HG03095 (cell line): ENCODE results near the gene NHS.

Experiments
- ATAC-seq: cut with Tn5 transposase; IDR thresholded peaks from one replicate; pipeline ENCODE4 v1.9.1; 2021; ENCODE audit warnings: moderate library complexity; ENCODE audit not compliant: unreplicated experiment

Gene NHS

DNA sequence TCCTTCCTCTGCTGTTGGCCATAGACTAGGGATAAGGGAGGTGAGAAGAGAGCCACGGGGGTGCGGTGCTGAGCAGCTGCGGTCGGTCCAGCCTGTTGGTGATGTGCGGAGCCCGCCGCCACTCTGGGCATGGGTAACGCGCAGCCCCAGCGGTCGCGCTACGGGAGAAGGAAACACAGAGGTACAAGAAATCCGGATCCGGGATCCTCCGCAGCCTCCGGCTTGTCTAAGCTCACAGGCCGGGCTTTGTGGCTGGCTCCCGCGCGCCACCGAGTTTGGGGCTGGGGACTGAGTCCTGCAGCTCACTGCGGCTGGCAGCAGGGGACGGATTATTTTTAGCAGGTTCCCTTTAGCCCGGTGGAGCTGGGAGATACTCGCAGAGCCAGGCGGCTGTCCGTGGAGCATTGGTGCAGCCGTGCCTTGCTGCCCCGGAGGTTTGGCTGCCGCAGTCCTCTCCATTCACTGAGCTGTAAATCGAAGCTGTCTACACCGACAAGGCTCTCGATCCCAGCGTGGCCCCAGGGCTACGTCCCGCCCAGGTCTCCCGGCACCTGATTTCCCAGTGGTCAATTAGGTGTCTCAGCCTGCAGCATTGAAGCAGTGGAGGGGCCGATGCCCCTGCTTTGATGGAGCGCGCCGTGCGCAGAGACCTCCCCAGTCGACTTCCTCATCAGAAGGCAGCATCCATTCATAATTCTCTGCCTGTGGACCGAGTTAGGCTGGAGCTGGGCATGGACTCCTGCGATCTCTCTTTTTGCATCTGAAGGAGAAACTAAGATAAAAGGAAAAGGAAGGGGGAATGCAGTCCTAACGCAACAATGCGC lies 280.4 kb downstream of the NHS start:
- no peak for ATAC-seq

GRCh38 chrX:17656035-17656418 lies 281.0 kb downstream of the NHS start:
- ATAC-seq, result no peak

DNA sequence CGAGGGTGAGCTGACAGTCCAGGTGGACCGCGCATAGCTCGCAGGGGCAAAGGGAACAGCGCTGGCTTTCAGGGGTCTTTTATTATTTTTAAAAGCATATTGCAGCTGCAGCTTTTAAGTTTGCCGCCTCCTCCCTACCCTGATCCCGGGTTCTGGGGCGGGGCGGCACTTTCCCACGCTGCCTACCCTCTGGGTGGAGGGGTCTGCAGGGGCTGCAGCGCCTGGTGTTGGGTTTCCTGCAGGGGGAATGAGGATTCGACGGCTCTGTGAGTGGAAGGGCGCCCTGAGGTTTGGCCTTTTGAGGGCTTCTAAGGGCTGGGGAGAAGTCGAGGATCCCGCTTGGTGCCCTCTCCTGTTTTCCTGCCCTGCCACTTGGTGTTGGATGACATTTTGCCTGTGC lies 281.6 kb downstream of the NHS start:
- no peak for ATAC-seq

GRCh38 chrX:17662391-17662790 lies 287.4 kb downstream of the NHS start:
- ATAC-seq, result no peak

DNA sequence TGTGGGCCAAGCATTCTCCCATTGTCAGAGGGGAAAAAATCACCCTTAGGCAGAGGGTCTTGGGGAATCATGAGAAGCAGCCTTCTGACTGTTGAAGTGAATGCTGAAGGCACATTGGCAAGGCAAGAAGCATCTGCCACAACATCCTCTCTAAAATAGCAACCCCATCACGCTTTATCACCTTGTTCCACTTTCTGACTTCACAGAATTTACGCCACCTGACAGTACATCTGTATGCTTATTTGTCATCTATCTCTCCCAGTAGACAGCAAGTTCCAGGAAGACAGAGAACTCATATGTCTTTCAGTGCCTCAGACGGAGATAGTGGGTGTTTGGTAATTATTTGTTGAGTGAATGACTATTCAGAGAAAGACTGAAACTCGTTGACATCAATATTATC lies 293.9 kb downstream of the NHS start:
- ATAC-seq, result no peak

DNA sequence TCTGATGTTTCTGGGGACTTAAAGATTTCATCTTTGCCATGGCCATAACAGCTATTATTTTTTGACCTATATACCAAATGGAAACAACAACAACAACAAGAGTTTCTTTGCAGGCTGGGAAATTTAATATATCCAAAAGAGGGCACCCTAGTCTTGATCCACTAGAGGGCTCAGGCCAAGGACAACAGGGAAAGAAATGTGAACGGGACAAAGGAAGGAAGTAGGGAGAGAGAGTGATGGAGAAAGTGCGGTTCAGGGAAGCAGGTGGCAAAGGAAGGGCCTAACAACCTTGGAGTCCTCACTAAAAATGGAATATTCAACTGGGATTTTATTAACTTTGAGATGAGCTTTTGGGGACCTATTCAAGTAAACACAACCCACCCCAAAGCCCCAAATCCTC lies 294.5 kb downstream of the NHS start:
- no peak for ATAC-seq

DNA sequence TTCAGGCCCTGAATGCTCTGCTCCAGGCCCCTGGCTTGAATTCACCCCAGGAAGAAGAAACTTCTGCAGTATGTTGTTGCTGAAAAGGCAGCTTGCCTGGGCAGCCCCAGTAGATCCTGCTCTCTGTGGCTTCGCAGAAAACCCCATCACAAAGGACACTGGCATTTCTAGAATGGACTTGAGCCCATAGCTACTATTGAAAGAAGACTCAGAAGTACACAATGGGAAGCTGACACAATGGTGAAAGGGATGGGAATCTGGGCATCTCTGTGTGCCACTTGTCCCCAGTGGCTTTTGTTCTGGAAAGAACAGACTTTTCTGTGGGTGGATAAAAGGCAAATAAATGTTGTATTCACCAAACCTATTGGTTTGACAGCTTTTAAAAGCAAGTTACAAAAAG lies 294.9 kb downstream of the NHS start:
- no peak for ATAC-seq

GRCh38 chrX:17670874-17671273 lies 295.9 kb downstream of the NHS start:
- no peak for ATAC-seq

DNA sequence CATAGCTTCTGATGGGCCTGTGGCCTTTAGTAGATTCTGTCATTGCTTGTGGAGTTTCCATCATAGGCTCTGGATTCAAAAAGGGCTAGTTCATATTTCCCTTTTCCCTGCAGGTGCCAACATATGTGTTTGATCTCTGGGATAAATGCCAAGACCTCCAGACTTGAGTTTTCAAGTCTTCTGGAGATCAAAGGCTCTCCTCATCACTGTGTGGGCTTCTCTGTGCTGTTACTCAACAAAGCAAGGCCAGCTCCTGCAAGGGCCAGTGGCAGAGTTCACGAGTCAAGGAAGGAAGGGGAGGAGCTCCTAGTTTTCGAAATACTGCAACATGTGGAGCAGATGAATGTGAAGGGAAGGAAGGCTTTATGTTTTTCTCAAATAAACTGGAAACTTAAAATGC lies 299.6 kb downstream of the NHS start:
- no peak for ATAC-seq

GRCh38 chrX:17679261-17679660 lies 304.3 kb downstream of the NHS start:
- ATAC-seq, result no peak

DNA sequence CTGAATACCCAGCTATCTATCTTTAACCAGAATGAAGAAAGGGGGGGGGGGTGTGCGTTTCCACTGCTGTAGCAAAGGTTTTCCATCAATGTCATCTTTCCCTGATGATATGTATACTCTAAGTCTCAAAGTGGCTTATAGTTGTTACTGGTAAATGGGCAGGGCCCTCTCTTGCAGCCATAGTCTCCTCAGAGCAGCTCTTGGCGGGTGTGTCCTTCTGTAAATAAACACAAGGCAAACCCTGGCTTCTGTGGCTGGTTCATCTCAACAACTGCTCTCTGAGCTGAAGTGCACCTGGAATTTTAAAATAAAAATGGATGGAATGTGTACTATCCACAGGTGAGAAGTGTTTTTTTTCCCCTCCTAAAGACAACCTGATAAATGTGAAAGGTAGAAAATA lies 304.8 kb downstream of the NHS start:
- ATAC-seq, result no peak

DNA sequence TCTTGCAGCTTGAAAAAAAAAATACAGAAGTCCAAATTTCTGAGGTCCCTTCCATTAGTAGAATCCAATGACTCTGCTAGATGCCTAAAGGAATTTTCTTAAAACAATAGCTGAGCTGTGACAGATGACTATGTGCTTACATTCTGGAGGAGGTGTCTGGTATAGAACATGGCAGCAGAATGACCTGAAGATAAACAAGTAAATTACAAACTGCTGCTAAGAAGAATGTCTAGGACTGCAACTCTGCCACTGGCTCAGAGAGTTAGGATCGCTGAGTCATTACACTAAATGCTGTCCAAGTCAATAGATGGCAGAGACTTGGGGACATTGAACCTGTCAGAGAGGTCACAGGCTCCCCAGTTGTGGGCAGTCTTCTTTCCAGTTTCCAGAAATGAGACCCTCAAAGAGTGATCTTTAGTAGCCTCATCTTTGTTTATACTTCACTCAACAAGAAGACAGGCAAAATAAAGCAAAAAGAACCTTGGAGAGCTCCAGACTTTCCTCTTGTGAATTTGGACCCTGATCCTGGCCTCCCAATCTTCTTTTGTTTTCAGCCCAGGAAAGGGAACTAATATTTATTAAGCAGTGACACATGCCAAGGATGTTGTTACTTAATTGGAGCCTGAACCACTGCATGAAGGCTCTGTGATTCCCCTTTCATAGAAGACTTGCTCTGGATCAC lies 305.9 kb downstream of the NHS start:
- no peak for ATAC-seq

DNA sequence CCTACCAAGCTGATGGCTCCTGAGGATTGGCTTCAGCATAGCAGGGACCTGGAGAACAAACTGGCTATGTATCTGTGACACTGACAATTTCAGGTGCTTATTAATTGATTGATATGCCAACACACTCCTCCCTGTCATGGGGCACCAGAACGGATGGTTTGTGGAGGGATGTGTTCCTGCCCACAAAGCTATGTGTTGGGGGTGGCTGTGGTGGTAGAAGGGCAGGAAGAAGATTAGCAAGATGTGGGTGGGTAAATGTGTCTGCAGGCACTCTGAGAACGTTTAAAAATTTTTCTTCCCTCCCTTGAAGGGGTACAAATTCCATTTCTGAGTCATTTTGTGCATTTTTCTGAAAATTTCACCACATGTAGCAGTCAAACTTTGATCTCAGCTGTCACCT lies 307.3 kb downstream of the NHS start:
- ATAC-seq, result no peak

DNA sequence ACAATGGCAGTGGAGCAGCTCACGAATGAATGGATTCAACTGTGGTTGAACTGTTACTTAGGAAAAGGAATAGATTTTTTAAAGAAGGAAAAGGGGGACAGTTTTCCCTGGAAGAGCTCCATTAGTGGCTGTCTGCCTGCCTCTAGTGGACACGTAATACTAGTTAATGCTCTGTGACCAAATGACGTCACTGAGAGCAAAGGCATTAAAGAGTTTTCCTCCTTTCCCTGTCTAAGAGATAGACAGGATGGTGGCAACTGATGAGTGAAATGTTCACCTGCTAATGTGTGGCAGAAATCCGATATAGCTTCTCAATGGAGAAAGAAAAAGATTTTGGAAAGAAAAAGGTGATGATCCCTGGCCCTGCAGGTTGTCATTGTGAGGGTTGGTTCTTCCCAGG lies 310.0 kb downstream of the NHS start:
- ATAC-seq, result no peak

- no peak for ATAC-seq
Observed at GRCh38 chrX:17687648-17688047, 312.6 kb downstream of the NHS start.

DNA sequence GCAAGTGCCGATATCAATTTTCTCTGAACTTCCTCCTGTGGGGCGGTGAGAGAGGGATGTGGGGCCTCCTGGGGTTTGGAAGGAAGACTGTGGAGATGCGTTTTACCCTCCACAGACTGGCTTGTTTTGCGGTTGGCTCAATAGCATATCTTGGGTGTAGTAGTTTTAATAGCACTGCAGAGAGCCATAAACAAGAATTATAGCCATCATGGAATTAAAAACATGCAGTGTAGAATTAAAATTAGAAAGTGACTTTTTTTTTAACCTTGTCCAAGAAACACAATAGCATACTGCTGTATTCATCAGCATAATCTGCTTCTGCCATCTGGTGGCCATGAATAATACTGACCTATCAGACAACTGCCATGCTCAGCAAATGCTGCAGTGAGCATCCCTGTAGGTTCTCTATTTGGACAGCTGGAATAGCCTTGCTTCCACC lies 315.0 kb downstream of the NHS start:
- peak; percentile 65 for ATAC-seq

- no peak for ATAC-seq
Observed at GRCh38 chrX:17692709-17693346, 317.8 kb downstream of the NHS start.

DNA sequence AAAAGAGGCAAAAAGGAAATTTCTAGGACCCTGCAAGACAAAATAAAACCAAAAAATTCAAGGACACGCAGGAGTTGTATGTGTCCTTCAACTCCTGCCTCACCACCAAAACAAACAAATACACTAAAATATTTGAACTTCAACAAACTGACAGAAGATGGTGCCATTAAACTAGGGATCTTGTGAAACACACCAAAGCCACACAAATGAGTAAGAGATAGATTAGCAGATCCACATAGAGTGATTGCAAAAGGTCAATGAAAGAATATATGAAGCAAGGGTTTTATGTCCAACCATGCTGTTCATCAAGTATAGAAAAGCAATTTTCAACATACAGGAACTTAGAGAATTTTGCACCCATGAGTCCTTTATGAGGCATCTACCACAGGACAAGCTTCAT lies 322.2 kb downstream of the NHS start:
- ATAC-seq, result no peak

- no peak for ATAC-seq
Observed at GRCh38 chrX:17700976-17701375, 326.0 kb downstream of the NHS start.

GRCh38 chrX:17703201-17703600 lies 328.2 kb downstream of the NHS start:
- no peak for ATAC-seq

GRCh38 chrX:17705211-17705610 lies 330.2 kb downstream of the NHS start:
- no peak for ATAC-seq

DNA sequence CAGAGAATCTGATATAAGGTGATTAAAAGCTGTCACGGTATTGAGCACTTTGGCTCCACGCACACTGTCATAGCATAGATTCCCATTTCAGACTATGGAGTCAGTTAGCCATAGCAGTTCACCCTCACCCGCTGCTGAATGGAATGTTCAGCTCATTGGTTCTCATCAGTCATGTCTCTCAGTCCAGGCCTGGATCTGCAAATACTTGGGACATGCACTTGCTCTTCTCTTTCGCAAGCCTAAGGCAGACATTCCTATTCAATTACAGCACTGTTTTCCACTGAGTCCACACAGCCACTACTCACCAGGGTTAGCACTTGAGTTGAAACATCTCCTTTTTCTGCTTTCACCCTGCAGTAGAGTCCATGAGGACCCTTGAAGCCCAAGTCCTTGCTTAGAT lies 331.7 kb downstream of the NHS start:
- no peak for ATAC-seq
